Pericardium fibroblast (primary cell): Measurements from ENCODE around the gene C1orf159. TPM values are rescaled to one million over a fixed set of nuclear protein-coding genes. Genes with fewer than 3 reads are reported as not detected.

Experiments
- total RNA-seq: library from RNA; depleted of rRNA; stranded (reverse); fragments of >200 nt; gene quantifications from 2 replicates; pipeline ENCODE4 v1.2.3, GENCODE V29; 2015

The C1orf159 gene
- 6.9 and 13.7 TPM in 2 replicates for total RNA-seq

DNA sequence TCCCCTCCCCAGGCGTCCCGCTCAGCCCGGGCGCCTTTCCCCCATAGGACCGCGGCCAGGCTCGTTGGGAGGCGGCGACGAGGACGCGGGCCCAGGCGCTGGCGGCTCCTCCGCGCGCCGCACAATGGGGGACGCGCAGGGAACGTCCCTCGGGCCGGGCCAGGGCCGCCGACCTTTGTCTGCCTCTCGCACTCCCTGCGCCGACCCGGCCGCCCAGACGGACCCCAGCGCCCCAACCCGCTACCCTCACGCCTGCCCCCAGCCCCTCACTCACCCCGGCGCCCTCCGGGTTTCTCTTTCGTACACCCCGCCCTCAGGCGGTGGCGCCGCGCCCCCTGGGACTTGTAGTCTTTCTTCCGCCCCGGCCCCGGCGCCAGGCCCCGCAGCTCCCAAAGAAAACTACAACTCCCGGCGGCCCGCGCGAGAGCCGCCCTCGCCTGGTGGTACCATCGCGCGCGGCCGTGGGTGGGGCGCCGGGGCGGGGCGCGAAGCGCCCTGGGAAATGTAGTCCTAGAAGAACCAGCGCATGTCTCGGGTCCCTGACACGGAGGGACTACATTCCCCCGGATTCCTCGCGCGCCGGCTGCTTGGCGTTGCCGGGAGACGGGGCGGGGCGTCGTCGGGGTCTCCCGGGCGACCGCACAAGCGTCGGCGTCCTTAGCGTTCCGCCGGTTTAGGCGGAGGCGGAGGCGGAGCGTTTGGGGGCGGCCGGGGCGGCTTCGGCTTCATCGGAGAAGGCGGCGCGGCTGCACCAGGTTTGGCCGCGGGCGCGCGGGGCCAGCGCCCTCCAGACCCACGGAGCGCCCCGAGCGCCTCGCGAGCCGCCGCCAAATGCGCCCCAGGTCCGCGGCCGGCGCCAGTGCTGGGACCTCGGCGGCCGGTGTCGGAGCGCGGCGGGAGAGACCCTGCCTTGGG is at the start of gene C1orf159:
TSS of gene C1orf159 (minus strand) at position 304 of the 915 bp plus-strand sequence. CDS start 24,546 bp downstream, outside the sequence.

DNA sequence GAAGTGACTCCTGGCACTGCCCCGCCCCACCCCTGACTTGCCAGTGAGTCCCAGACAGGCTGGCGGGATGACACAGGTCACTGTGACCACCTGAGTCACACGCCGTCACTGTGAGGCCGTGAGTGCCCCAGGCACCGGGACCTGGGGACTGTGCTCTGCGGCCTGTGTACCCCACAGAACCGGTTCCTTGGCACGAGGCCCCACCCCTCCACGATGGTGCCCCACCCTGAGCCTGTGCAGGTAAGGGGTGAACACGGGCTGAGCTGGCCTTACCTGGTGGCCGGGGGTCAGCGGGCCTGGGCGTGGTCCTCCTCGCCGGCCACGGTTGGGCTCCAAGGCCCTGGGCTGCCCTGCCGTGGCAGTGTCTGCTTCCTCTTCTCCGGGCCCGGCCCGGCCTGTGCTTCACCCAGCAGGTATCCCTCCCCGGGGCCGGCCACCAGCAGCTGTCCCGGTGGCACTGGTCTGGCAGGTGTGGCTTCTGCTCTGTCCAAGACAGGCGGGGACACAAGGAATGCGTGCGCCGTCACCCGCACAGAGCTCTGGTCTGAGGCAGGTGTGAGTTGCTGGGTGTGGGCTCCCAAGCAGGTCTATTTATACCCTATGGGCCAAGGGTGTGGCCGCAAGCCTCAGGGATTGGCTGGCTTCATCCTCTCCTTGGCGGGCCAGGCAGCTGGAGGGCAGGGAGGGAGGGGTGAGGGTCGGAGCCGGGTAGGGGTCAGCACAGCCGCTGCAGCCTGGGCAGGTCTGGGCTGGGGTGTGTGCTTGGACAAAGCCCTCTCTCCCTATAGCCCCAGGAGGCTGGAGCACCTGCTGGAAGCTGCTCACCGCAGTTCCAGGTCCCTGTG is 41.9 kb downstream of the C1orf159 start, which contains the start of gene RNF223:
TSS of gene RNF223 (minus strand) at position 564 of the 845 bp plus-strand sequence. CDS start 1,740 bp downstream, outside the sequence.

Other genes starting within 250 kb of the C1orf159 start
- 4.0 and 11.7 TPM in 2 replicates for gene SAMD11, start 192.2 kb downstream of the C1orf159 start, total RNA-seq
- 42.0 and 48.3 TPM in 2 replicates for gene NOC2L, start 156.8 kb downstream of the C1orf159 start, total RNA-seq
- 9.7 and 11.6 TPM in 2 replicates for gene KLHL17, start 155.5 kb downstream of the C1orf159 start, total RNA-seq
- 0.12 TPM in 1 of 2 replicates, not detected in the other for gene PLEKHN1, start 149.6 kb downstream of the C1orf159 start, total RNA-seq
- gene PERM1, start 134.0 kb downstream of the C1orf159 start, total RNA-seq: not detected in 2 replicates
- 1.4 and 29.9 TPM in 2 replicates for gene HES4, start 116.0 kb downstream of the C1orf159 start, total RNA-seq
- 51.2 and 63.2 TPM in 2 replicates for gene ISG15, start 102.6 kb downstream of the C1orf159 start, total RNA-seq
- 49.1 and 67.4 TPM in 2 replicates for gene AGRN, start 96.0 kb downstream of the C1orf159 start, total RNA-seq
- not detected in 2 replicates for gene RNF223, start 41.8 kb downstream of the C1orf159 start, total RNA-seq
- gene TTLL10, start 57.8 kb upstream of the C1orf159 start, total RNA-seq: not detected in 2 replicates
- not detected in 2 replicates for gene TNFRSF18, start 90.5 kb upstream of the C1orf159 start, total RNA-seq
- gene TNFRSF4, start 98.1 kb upstream of the C1orf159 start, total RNA-seq: not detected in 2 replicates
- gene SDF4, start 115.9 kb upstream of the C1orf159 start, total RNA-seq: 162 and 228 TPM in 2 replicates
- 34.2 and 34.5 TPM in 2 replicates for gene B3GALT6, start 116.1 kb upstream of the C1orf159 start, total RNA-seq
- gene C1QTNF12, start 130.6 kb upstream of the C1orf159 start, total RNA-seq: 0.26 and 3.9 TPM in 2 replicates
- gene UBE2J2, start 157.8 kb upstream of the C1orf159 start, total RNA-seq: 25.6 and 36.6 TPM in 2 replicates
- 0.82 and 5.0 TPM in 2 replicates for gene SCNN1D, start 164.3 kb upstream of the C1orf159 start, total RNA-seq
- gene ACAP3, start 191.8 kb upstream of the C1orf159 start, total RNA-seq: 28.4 and 41.5 TPM in 2 replicates
- 36.8 and 39.9 TPM in 2 replicates for gene PUSL1, start 192.5 kb upstream of the C1orf159 start, total RNA-seq
- 66.6 and 67.9 TPM in 2 replicates for gene INTS11, start 208.6 kb upstream of the C1orf159 start, total RNA-seq
- 28.4 and 40.4 TPM in 2 replicates for gene CPTP, start 208.7 kb upstream of the C1orf159 start, total RNA-seq
- gene TAS1R3, start 215.2 kb upstream of the C1orf159 start, total RNA-seq: 0.35 TPM in 1 of 2 replicates, not detected in the other
- 48.9 and 51.7 TPM in 2 replicates for gene DVL1, start 233.3 kb upstream of the C1orf159 start, total RNA-seq
- 368 and 672 TPM in 2 replicates for gene MXRA8, start 242.5 kb upstream of the C1orf159 start, total RNA-seq